Activated CD8-positive, alpha-beta memory T cell treated with anti-CD3 and anti-CD28 coated beads for 24 hours (primary cell): ENCODE measurements around the gene SNX15.

ENCODE experiments used
- DNase-seq: peaks from one replicate; pipeline ENCODE4 v3.0.0-alpha.2; 2020

SNX15 gene

DNA sequence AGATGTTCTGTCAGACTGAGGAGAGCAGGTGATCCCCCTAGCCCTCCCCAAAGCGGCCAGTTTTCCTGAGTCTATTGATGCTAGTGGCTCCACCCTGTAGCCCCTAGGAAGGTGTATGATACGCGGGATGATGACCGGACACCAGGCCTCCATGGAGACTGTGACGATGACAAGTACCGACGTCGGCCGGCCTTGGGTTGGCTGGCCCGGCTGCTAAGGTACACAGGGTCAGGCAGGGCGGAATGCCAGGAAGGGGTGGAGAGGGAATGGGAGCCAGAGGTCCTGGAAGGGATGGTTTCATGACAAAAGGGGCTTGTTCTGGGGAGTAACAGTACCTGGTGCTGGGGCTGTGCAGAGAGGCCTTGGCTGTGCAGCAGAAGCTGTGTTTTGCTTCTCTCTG is 60.0 kb downstream of the SNX15 start:
- no peak for DNase-seq

DNA sequence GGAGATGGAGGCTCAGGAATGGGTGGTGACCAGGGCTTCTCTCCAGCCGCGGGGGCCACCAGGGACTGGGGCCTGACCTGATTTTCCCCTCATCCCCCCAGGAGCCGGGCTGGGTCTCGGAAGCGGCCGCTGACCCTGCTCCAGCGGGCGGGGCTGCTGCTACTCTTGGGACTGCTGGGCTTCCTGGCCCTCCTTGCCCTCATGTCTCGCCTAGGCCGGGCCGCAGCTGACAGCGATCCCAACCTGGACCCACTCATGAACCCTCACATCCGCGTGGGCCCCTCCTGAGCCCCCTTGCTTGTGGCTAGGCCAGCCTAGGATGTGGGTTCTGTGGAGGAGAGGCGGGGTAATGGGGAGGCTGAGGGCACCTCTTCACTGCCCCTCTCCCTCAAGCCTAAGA is 60.6 kb downstream of the SNX15 start:
- DNase-seq = no peak

DNA sequence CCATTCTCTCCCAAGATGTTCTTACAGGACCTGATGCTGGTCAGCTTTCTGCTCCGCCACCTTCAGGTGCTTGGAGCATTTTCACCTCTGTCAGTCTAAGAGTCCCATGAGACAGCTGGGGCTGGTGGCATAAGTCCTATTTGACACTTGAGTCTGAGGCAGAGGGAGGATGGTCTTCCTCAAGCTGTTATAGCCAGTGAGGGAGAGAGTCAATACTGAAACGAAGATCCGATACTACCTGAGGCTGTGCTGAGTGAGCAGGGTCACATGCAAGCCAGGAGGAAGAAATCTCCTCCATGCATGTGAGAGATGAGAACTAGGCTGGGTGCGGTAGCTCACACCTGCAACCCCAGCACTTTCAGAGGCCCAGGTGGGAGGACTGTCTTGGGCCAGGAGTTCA is 62.4 kb downstream of the SNX15 start:
- DNase-seq = no peak
